Gastroesophageal sphincter (tissue), 3 donors: Measurements from ENCODE around the gene ANKRD13A.

ENCODE experiments used
- EP300 ChIP-seq: sonication (generic); formaldehyde crosslinking; IDR thresholded peaks from one replicate; pipeline ENCODE4 v1.6.1; 2017; ENCODE audit warnings: antibody characterized with exemption, mild to moderate bottlenecking
- POLR2A ChIP-seq, 2 donors: fragments of 450-650 bp; IDR thresholded peaks; one replicate each; pipeline ENCODE4 v1.6.1; 2017; ENCODE audit warnings: antibody characterized with exemption in 2 of 2, mild to moderate bottlenecking in 2 of 2, moderate library complexity in 1 of 2
- TF ChIP-seq, protein P1 (sequence below), 4 experiments: fragments of 200-600 bp in 2 of 4; fragments of 450-650 bp in 2 of 4; sonication (generic) in 1 of 4; IDR thresholded peaks; one replicate each; pipeline ENCODE4 v1.5.1; 2017 to 2019; ENCODE audit warnings: antibody characterized with exemption in 4 of 4, mild to moderate bottlenecking in 2 of 4, moderate library complexity in 2 of 4

DNA sequence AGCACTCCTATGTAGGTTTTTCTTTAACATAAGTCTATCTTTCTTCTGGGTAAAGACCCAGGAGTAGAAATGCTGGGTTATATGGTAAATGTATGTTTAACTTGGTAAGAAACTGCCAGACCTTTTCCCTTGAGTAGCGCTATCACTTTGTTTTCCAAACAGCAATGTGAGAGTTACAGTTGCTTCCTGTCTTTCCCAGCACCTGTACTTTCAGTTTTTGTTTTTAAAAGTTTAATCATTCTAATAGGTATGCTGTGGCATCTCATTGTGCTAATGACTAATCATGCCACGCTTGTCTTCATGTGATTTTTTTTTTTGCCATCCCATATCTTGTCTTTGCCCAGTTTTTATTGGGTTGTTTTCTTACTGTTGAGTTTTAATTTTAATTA is 31.2 kb upstream of the ANKRD13A start:
- TF ChIP-seq EP300 (no peak), POLR2A (IDR thresholded peaks at IDR 0.05) (no peak)
- TF ChIP-seq, protein P1, sequence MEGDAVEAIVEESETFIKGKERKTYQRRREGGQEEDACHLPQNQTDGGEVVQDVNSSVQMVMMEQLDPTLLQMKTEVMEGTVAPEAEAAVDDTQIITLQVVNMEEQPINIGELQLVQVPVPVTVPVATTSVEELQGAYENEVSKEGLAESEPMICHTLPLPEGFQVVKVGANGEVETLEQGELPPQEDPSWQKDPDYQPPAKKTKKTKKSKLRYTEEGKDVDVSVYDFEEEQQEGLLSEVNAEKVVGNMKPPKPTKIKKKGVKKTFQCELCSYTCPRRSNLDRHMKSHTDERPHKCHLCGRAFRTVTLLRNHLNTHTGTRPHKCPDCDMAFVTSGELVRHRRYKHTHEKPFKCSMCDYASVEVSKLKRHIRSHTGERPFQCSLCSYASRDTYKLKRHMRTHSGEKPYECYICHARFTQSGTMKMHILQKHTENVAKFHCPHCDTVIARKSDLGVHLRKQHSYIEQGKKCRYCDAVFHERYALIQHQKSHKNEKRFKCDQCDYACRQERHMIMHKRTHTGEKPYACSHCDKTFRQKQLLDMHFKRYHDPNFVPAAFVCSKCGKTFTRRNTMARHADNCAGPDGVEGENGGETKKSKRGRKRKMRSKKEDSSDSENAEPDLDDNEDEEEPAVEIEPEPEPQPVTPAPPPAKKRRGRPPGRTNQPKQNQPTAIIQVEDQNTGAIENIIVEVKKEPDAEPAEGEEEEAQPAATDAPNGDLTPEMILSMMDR (IDR thresholded peaks at IDR 0.05), result no peak
